Gastrocnemius medialis (tissue), 4 donors: ENCODE measurements around the gene OXNAD1. TPM values are rescaled to one million over a fixed set of nuclear protein-coding genes. Genes with fewer than 3 reads are reported as not detected.

Experiments used
- ATAC-seq, 2 donors: fragments of 150-250 bp; one replicate each; pipeline ENCODE4 v1.9.1; 2016
- DNase-seq, 2 donors: peaks; one replicate each; pipeline ENCODE4 v3.0.0-alpha.2; 2019
- H3K27ac ChIP-seq, 4 donors: fragments of 200-600 bp; sonication (generic); 1 replicate in 1 of 4; 2 replicates in 3 of 4; pipeline ENCODE4 v1.5.1; 2016 to 2018; ENCODE audit warnings: mild to moderate bottlenecking in 2 of 4, moderate library complexity in 1 of 4
- H3K27me3 ChIP-seq, 3 donors: fragments of 200-600 bp; sonication (generic) in 2 of 3; 1 replicate in 1 of 3; 2 replicates in 2 of 3; pipeline versions ENCODE4 v1.5.1 to v1.6.0; 2016 to 2019; ENCODE audit warnings: mild to moderate bottlenecking in 1 of 3, moderate library complexity in 1 of 3
- H3K36me3 ChIP-seq, 2 donors: fragments of 200-600 bp; sonication (generic) in 1 of 2; one replicate each; pipeline ENCODE4 v1.5.1; 2017 to 2018
- H3K4me1 ChIP-seq, 2 donors: fragments of 200-600 bp; sonication (generic) in 1 of 2; one replicate each; pipeline ENCODE4 v1.5.1; 2016 to 2017; ENCODE audit warnings: mild to moderate bottlenecking in 2 of 2
- H3K4me3 ChIP-seq, 4 donors: fragments of 200-600 bp; sonication (generic) in 3 of 4; 1 replicate in 1 of 4; 2 replicates in 3 of 4; pipeline ENCODE4 v1.5.1; 2016 to 2019; ENCODE audit warnings: mild to moderate bottlenecking in 2 of 4
- H3K9me3 ChIP-seq, 3 donors: fragments of 200-600 bp; sonication (generic) in 2 of 3; 1 replicate in 1 of 3; 2 replicates in 2 of 3; pipeline ENCODE4 v1.5.1; 2016 to 2019
- POLR2A ChIP-seq, 2 donors: fragments of 450-650 bp; IDR thresholded peaks; one replicate each; pipeline ENCODE4 v1.6.1; 2017; ENCODE audit warnings: antibody characterized with exemption in 2 of 2, mild to moderate bottlenecking in 2 of 2, moderate library complexity in 2 of 2
- in situ Hi-C, 4 donors: fragments of 200-750 bp; cut with MboI; loops; one replicate each; pipeline versions ENCODE4 v1.15.0 to v1.8.0; 2017; ENCODE audit warnings: low sequenced_read_pairs in 4 of 4
- intact Hi-C: fragments of 100-400 bp; cut with DNase I; formaldehyde crosslinking; loops from one replicate; pipeline ENCODE4 v1.15.1; 2023; ENCODE audit warnings: low total_unique reads
- total RNA-seq, 4 donors: library from RNA; depleted of rRNA; stranded (reverse); fragments of >200 nt; gene quantifications; one replicate each; pipeline versions ENCODE4 v1.1.0 to v1.2.3, GENCODE V29; 2016
- TF ChIP-seq, protein P1 (sequence below), 5 experiments: fragments of 450-650 bp in 3 of 5; fragments of 200-600 bp in 2 of 5; sonication (generic) in 2 of 5; IDR thresholded peaks in 4 of 5; conservative IDR thresholded peaks in 1 of 5; 1 replicate in 4 of 5; 2 replicates in 1 of 5; pipeline ENCODE4 v1.5.1; 2016 to 2019; ENCODE audit warnings: antibody characterized with exemption in 5 of 5, mild to moderate bottlenecking in 3 of 5, moderate library complexity in 3 of 5

OXNAD1 gene
- total RNA-seq, 4 donors from 2014 or later, result 12.3 to 28.6 (median 17.1) TPM

DNA sequence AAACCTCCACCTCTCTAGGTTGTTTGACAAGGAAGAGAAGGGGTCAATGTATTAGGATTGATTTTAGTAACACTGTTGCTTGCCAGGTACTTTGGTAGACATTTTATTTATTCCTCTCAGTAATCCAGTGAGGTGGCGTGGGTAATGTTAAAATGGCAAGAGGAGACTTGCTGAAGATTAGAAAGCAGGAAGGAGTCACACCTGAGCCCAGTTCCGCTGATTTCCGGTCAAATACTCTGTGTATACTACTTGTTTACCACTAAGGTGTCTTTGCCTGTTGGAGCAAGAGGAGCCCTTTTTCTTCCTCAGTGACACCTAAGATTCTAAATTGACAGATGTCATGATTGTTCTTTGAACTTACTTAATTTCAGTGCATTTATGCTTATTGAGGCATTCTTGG, 1.7 kb downstream of the OXNAD1 start:
- no peaks in the 10 kb centered on the region for H3K9me3 ChIP-seq
- H3K4me3 ChIP-seq, result peak overlapping the region in 2 of 4 donors; percentile 65 to 73
- H3K27me3 ChIP-seq, result no peaks in the 10 kb centered on the region
- ATAC-seq (no peak), DNase-seq (no peak)
- TF ChIP-seq POLR2A (IDR thresholded peaks at IDR 0.05), result no peak
- TF ChIP-seq, protein P1, sequence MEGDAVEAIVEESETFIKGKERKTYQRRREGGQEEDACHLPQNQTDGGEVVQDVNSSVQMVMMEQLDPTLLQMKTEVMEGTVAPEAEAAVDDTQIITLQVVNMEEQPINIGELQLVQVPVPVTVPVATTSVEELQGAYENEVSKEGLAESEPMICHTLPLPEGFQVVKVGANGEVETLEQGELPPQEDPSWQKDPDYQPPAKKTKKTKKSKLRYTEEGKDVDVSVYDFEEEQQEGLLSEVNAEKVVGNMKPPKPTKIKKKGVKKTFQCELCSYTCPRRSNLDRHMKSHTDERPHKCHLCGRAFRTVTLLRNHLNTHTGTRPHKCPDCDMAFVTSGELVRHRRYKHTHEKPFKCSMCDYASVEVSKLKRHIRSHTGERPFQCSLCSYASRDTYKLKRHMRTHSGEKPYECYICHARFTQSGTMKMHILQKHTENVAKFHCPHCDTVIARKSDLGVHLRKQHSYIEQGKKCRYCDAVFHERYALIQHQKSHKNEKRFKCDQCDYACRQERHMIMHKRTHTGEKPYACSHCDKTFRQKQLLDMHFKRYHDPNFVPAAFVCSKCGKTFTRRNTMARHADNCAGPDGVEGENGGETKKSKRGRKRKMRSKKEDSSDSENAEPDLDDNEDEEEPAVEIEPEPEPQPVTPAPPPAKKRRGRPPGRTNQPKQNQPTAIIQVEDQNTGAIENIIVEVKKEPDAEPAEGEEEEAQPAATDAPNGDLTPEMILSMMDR (IDR thresholded peaks at IDR 0.05 in 4 of 5, conservative IDR thresholded peaks at IDR 0.05 in 1 of 5), result no peak
- H3K36me3 ChIP-seq, result peaks cover 0 to 10% of the 10 kb centered on the region in 2 donors
- H3K4me1 ChIP-seq, result peaks cover 40 to 43% of the 10 kb centered on the region in 2 donors
- peak overlapping the region; percentile 85 to 98 (median 92) for H3K27ac ChIP-seq
- in situ Hi-C loops, result loop anchor here in 1 of 4 donors (25.0 kb wide), 1 partner anchor 654 kb away; the partner anchor contains the start of genes BTD and HACL1
- intact Hi-C loops, result loop anchor here (10.0 kb wide), 1 partner anchor 628 kb away; no protein-coding TSS in a partner anchor

DNA sequence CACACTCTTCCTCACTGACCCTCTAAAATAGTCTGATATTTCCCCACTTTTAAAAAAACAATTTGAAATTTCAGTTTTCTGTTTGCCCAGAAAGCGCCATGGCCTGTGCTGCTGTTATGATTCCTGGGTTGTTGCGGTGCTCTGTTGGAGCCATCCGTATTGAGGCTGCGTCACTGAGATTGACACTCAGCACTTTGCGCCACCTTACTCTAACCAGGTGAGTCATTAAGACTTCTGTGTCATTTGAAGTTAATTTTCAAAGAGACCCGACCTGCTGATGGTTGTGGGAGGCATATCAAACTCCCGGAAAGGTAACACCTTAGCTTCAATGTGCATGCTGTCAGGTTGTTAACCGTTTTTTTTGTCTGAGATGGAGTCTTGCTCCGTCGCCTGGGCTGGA, 5.8 kb downstream of the OXNAD1 start:
- ATAC-seq (no peak), DNase-seq (no peak)
- Histone ChIP-seq H3K36me3 (peaks cover 0 to 13% of the 10 kb centered on the region in 2 donors), H3K27ac (no peak overlapping the region), H3K27me3 (no peaks in the 10 kb centered on the region), H3K4me1 (peaks cover 28 to 31% of the 10 kb centered on the region in 2 donors), H3K9me3 (no peaks in the 10 kb centered on the region), H3K4me3 (no peak overlapping the region)
- intact Hi-C loops (no loop called here), in situ Hi-C loops (loop anchor here in 1 of 4 donors (25.0 kb wide), 1 partner anchor 659 kb away; the partner anchor contains the start of genes BTD and HACL1)
- TF ChIP-seq, protein P1 (IDR thresholded peaks at IDR 0.05 in 4 of 5, conservative IDR thresholded peaks at IDR 0.05 in 1 of 5), result no peak
- TF ChIP-seq POLR2A (IDR thresholded peaks at IDR 0.05), result no peak

DNA sequence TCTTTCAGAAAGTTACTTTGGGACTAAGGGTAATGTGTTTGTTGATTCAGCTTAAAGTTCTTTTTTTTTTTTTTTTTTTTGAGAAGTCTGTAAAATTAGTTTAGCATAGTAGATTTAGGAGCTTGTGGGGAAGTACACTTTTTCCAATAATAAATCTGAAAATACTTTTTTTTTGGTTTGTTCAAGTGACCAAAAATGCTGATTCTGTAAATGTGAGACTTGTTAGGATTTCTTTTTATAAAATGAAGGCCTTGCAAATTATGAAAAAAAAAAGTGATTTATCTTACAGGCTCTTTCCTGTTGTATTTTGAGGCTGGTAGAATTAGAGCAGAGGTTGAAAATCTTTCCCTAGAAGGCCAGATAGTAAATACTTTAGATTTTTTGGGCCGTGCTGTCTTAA, 7.6 kb downstream of the OXNAD1 start:
- H3K27me3 ChIP-seq, result no peaks in the 10 kb centered on the region
- H3K9me3 ChIP-seq, result no peaks in the 10 kb centered on the region
- no peak for DNase-seq
- peaks cover 20 to 22% of the 10 kb centered on the region in 2 donors for H3K4me1 ChIP-seq
- ATAC-seq, result no peak
- H3K27ac ChIP-seq, result no peak overlapping the region
- H3K4me3 ChIP-seq, result no peak overlapping the region
- H3K36me3 ChIP-seq, result peaks cover 0 to 13% of the 10 kb centered on the region in 2 donors
- no peak for TF ChIP-seq POLR2A (IDR thresholded peaks at IDR 0.05)
- TF ChIP-seq, protein P1 (IDR thresholded peaks at IDR 0.05 in 4 of 5, conservative IDR thresholded peaks at IDR 0.05 in 1 of 5), result no peak
- intact Hi-C loops (no loop called here), in situ Hi-C loops (loop anchor here in 1 of 4 donors (25.0 kb wide), 1 partner anchor 660 kb away; the partner anchor contains the start of genes BTD and HACL1)

DNA sequence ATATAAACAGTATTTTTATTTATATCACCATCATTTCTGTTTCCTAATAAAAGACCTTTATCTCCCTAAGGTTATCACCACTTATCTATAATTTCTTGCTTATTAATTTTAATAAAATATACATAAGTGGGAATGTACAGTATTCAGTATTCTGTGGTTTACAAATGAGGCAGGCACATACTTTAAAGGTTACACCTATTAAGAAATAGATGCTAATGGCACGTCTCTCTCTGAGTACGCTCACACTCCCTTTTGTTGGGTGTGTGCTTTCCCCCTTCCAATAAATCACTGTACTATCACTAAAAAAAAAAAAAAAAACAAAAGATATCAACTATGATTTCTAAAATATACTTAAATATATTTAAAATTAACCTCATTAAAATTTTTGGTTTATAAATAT, 8.9 kb downstream of the OXNAD1 start:
- in situ Hi-C loops, result loop anchor here in 1 of 4 donors (25.0 kb wide), 1 partner anchor 662 kb away; the partner anchor contains the start of genes BTD and HACL1
- ATAC-seq (no peak), DNase-seq (no peak)
- Histone ChIP-seq H3K27ac (no peak overlapping the region), H3K4me1 (peaks cover 20 to 22% of the 10 kb centered on the region in 2 donors), H3K36me3 (peaks cover 0 to 13% of the 10 kb centered on the region in 2 donors), H3K4me3 (no peak overlapping the region), H3K9me3 (no peaks in the 10 kb centered on the region), H3K27me3 (no peaks in the 10 kb centered on the region)
- TF ChIP-seq, protein P1 (IDR thresholded peaks at IDR 0.05 in 4 of 5, conservative IDR thresholded peaks at IDR 0.05 in 1 of 5), result no peak
- no peak for TF ChIP-seq POLR2A (IDR thresholded peaks at IDR 0.05)
- intact Hi-C loops, result no loop called here
